GM19193 (cell line): ENCODE measurements around the gene GCG.

Experiments
- POLR2A ChIP-seq: IDR thresholded peaks from 4 replicates; pipeline ENCODE4 v1.6.1; 2011; ENCODE audit not compliant: insufficient read depth, insufficient read length; ENCODE audit errors: extremely low read depth

GCG gene

DNA sequence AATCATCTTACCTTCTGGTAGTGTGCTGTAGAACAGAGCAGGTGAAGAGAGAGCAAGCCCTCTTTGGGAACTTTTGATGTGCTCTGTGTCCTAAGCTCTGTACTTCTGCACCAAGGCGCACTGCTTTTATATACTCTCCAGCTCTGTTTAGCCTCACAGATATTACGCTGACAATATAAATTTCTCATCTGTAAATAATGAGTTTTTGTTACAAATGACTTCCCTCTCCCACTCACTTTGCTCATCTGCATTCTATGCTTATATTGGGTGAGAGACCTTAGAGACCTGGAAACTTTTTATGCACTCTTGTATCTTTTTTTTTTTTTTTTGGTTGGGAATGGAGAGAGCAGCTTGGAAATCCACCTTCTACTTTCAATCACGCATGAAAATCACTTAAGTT lies at the start of gene GCG:
Gene GCG (minus strand): TSS at position 101 of the 400 bp plus-strand sequence. CDS start 3,069 bp downstream, outside the sequence.
- no peak for TF ChIP-seq POLR2A

DNA sequence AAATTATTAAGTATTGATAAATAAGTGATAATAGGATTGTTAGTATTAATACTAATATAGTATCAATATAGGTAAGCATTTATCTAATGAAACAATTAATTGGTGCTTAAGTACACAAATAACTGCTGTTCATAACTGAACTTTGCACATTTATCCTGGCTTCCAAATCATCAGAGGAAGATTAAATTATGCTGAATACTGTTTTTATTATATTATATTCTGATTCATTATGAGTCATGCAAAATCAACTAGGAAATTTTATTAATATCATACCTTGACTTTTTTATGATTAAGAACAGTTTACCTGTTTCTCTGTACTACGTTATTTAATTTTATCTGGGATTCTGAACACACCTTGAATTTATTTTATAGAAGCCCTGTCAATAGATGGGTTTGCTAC lies 48.6 kb upstream of the GCG start:
- no peak for TF ChIP-seq POLR2A

DNA sequence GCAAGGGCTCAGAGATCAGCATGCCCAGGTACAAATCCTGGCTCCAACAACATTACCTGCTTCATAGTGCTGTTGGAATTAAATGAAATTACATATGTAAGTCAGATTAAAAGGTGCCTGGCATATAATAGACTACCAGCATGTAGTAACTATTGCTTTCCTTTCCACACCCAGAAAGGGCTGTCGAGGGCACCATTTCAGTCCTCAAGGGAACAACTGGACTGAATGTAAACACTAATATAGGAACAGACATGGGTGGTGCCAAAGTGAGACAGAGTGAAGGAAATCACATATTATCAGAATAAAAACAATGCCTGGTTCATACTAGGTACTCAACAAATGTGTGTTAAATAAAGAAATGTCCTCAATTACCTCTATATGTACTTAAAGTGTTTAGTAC lies 47.9 kb upstream of the GCG start:
- TF ChIP-seq POLR2A, result no peak

DNA sequence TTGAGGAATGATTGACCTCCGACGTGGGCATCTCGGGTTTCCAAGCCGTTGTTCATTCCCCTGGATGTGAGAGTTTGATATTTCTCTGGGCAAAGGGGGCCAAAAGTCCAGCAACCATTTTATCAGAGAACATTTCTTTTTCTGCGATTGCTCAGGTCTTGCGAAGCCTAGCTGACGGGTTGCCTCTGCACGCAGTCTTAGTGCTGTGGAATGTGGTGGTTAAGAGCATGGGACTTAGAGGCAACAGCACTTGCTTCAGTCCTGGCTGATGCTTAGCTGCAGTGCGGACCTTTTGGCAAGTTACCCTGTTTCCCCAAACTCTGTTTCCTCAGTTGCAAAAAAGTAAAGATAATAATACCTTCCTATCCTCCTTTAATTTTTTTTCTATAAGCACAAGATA lies 46.2 kb upstream of the GCG start:
- no peak for TF ChIP-seq POLR2A

DNA sequence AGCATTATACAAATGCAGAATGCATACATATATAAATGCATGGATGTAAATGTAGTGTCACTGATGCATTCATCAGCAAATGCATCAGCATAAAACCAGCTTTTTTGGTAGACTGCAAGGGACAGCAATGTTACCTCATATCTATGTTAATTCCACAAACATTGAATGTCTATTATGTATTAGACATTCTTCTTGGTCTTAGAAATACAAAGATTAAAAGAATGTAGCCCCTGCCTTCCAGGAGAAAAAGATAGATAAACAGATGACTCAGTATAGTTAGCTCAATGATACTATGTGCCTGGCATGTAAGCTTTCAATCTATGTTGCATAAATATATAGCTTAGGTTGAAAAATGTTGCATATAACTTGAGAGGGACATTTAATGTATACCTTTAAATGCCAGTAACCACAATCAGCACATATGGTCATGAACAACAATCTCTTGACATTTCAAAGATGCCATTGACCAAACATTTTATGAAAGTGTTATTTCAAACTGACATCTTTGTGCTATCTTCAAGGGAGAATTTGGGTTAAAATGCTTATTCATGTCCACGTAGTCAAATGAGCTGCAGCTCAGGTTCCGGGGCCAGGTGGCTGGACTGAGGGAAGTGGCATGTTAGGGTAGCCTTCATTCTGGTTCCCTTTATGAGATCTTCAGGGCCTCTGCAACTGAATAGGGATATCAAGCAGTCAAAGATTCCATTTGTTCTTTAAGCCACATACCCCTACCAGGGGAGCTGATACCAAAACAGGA lies 45.2 kb upstream of the GCG start:
- no peak for TF ChIP-seq POLR2A

DNA sequence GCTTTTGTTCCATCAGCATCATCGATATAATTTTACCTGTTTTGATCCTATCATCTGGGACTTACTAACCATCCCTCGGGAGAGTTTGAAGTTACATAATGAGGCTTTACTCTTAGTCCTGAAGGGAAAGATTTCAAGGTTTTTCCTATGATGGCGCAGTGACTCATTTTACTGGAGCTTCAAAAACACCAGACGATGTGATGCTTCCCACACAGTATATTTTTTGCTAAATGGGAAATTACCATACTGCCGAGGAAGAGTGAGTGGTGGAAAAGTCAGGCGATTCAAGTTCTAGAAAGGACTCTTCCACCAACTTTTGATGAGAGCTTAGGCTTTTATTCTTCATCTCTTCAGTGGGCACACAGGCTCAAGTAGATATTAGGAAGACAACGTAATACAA lies 44.6 kb upstream of the GCG start:
- no peak for TF ChIP-seq POLR2A

DNA sequence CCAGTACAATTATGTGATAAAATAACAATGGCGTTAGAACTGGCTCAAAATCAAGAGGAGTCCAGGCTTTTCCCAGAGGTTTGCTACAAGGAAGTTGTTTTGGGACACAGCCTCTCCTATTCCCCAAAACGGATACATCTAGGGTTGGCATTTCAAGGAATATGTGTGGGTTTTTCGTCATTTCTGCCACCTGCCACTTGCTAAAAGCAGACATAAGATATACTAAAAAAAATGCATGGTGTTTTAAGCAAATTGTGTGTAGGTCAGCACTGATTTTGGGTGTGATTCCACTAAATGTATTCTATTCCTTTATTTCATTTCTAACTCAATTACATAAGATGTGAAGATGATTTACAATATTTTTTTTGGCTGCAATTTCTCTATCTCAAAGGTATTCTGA lies 36.4 kb upstream of the GCG start:
- no peak for TF ChIP-seq POLR2A

DNA sequence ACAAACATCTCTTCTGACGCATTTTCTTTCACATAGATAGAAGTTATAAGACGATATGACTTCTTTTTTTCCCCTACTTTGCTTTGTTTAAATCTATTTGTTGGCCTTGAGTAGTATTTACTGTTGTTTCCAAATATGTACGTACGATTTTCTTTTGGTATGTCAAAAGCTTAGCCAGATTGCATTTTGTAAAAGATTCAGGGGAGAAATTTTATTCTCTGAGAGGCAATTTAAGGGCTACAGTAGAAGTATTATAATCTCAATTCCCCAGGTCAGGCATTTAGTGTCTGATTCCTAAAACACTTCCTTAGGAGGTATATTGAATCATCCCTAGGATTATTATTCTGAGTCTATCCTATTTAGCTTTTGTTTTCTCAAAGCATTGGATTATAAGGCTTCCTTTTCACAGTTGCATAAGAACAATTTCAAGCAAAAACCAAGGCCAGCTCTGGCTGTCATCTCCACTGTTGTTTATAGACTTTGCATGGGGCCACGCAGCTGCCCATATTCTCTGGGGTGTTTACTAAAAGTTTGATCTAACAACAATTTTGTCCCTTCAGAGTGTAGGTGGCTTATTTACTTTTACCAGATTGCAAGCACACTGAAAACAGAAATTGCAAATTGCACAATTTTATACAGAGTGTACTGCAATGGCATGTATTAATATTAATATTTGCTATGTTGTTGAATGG lies 33.6 kb upstream of the GCG start:
- no peak for TF ChIP-seq POLR2A

DNA sequence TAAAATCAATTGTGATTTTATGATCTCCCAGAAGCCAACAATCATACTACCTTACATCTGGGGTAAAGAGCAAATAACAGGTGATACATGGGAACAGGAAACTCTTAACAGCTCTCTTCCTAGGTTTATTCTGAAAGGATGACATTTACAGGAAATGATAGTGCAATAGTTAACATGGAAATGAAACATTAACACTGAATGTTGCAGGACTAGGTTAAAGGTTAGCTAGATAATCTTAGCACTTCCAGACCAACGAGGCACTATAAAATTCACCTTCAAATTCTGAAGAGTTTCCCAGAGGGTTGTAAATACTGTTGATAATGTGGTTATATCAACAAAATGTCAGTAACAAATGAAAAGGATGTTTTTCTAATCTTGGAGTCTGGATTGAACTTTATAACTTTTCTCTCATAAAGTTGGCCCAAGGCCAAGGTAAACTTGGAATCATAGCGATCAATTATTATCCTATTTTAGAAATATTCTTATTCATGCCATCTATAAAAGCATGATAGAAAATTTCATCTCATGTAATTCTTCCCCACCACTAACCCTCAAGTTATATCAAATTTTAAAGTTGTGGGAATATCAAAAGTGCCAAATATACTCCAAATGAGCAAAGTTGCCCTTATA lies 32.9 kb upstream of the GCG start:
- TF ChIP-seq POLR2A, result no peak

DNA sequence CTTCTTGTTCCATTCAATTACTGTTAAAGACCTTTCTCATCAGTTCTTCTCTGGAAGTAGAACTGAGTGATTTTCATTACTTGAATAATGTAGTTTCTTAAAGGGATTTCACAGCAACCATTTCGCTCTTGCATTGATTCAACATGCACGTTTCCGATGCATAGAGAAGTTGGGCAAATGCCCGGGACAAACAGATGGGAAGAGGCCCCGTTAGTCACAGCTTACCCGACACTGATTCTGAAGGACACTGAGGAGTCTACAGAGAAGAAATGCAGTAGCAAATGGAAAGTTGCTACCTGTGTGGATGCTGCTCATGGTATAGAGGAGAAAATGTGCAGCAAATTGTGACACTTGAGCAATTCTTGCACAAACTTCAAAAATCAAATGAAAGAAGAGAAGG lies 32.3 kb upstream of the GCG start:
- TF ChIP-seq POLR2A, result no peak

DNA sequence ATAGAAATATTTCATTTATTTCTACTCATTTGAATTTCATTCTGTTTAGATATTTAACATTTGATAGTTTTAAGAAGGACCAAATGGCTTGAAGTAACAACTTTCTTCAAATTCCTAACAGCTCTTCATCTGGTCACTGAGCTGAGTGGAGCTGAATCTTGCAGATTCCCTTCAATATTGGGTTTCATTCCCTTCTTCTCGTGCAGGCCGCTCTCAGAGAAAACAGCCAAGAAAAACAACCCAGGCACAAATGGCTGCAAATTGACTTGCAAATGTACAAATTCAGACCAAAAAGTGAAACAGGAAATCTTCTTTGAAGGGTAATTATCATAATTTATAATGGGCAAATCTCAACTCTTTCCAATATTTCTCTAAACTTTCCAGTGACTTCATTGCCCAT lies 30.3 kb upstream of the GCG start:
- TF ChIP-seq POLR2A, result no peak

DNA sequence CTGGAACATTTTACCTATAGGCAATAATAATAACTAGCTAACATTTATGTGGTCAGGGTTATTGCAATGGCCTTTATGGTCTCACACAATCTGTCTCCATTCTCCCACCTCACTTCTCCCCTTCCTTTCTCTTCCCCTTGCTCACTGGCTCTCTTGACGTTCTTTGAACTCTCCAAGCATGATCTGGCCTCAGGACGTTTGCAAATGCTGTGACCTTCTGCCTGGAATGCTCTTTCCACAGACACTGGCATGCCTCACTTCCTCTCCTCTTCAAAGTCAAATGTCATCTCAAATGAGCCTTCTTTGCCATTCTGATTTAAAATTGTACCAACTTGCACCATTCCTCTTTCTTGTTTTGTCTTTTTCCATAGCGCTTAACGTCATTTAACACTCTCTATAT lies 25.3 kb upstream of the GCG start:
- no peak for TF ChIP-seq POLR2A

DNA sequence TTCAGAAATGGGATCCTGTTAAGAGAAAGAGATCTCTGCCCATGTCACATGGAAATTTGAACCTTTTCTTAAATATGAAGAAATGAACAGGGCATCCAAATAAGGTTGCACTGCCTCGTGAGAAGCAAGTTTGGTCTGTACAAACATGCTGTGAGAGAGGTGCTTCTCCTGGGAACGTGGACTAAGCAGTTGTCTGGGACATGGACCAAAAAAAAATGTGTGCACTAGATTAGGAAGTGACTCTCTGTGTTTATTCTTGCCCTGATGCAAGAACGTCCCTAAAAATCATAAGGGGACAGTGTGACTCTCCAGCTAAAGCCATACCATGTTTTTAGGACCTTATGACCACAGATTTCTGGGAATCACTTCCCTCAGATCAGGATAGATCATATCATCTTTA lies 23.7 kb upstream of the GCG start:
- TF ChIP-seq POLR2A, result no peak

DNA sequence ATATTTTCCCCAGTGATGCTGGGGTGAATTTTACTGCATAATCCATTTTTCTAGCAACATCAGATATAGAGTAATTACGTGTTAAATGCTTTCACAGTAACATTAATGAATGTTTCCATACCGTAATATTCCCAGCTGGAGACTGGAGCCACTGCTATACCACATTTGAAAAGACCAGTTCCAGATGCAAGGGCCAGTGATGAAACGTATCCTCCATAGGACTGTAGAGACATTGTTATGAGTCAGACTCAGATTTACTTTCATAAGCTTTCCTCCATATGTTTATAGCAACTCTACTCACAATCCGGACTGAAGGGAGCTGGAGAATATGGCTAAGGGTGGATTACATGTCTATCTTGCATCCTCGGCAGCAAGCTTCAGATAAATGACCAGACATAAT lies 22.7 kb upstream of the GCG start:
- TF ChIP-seq POLR2A, result no peak

DNA sequence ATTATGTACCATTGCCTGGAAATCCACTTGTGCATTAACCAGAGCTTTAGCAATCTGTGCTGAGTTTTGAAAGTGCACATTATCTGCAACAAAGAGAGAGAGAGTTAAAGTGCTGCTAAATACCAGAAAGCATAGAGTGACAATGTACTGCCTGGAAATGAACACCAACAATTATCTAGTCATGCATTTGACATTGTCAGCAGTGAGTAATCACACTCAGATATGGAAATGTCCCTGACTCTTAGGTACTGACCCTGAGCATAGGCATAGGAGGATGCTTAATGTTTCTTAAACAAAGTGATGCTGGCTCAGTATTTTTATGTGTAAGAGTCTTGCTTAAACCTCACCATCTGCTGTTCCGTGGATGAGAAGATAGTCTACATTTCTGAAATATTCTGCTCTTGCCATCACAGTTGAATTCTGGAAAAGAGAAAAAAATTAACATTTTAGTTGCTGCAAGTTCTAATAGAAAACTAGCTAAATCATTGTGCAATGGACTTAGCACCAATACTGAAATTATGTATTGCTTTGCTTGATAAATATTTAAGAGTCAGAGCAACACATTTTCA lies 20.8 kb upstream of the GCG start:
- no peak for TF ChIP-seq POLR2A

DNA sequence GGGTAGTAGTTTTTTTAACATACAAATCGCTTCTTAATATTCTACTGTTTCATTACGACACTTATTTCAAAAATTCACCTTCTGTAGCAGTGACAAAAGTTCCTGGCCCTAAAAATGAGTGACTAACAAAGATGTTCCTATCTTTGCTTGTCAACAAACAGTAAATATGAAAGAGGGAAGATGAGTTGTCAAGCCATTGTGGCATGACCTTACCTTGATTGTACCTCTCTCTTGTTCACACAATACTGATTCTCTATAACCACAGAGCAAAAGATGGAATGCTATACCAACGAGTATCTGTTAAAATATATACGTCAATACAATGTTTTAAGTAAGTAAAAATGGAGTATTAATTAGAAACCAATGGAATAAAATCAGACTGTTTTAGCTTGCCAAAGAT lies 14.7 kb upstream of the GCG start:
- TF ChIP-seq POLR2A, result no peak
